GM19324 (cell line): ENCODE results near the gene PAX5.

Experiments used
- ATAC-seq: cut with Tn5 transposase; IDR thresholded peaks from one replicate; pipeline ENCODE4 v1.9.1; 2021; ENCODE audit warnings: mild to moderate bottlenecking, moderate library complexity; ENCODE audit not compliant: unreplicated experiment, low FRiP score

PAX5 gene

GRCh38 chr9:36936498-36936831, 97.6 kb downstream of the PAX5 start:
- ATAC-seq: no peak

GRCh38 chr9:36935768-36936497, 98.1 kb downstream of the PAX5 start:
- peak; percentile 46 for ATAC-seq

- ATAC-seq: no peak
These were observed 98.7 kb downstream of the PAX5 start for GRCh38 chr9:36935332-36935731.

- ATAC-seq: no peak
These were observed 99.5 kb downstream of the PAX5 start for GRCh38 chr9:36934478-36935065.

GRCh38 chr9:36933676-36934215, 100.3 kb downstream of the PAX5 start:
- no peak for ATAC-seq

- ATAC-seq: no peak
These were observed 101.9 kb downstream of the PAX5 start for GRCh38 chr9:36932198-36932597.

- ATAC-seq: no peak
These were observed 103.1 kb downstream of the PAX5 start for GRCh38 chr9:36930941-36931340.

GRCh38 chr9:36929350-36929675, 104.8 kb downstream of the PAX5 start:
- no peak for ATAC-seq

GRCh38 chr9:36928670-36929349, 105.3 kb downstream of the PAX5 start:
- ATAC-seq: no peak

GRCh38 chr9:36928210-36928609, 105.9 kb downstream of the PAX5 start:
- ATAC-seq: no peak

GRCh38 chr9:36924757-36925432, 109.2 kb downstream of the PAX5 start:
- ATAC-seq: no peak

GRCh38 chr9:36924071-36924470, 110.0 kb downstream of the PAX5 start:
- no peak for ATAC-seq

- ATAC-seq: no peak
These were observed 110.9 kb downstream of the PAX5 start for GRCh38 chr9:36923025-36923625.

- no peak for ATAC-seq
These were observed 111.5 kb downstream of the PAX5 start for GRCh38 chr9:36922548-36922947.

- no peak for ATAC-seq
These were observed 119.9 kb downstream of the PAX5 start for GRCh38 chr9:36914212-36914577.

- ATAC-seq: no peak
These were observed 120.5 kb downstream of the PAX5 start for GRCh38 chr9:36913393-36914211.

GRCh38 chr9:36912620-36913019, 121.4 kb downstream of the PAX5 start:
- ATAC-seq: no peak

GRCh38 chr9:36911601-36912412, 122.3 kb downstream of the PAX5 start:
- no peak for ATAC-seq

- no peak for ATAC-seq
These were observed 123.0 kb downstream of the PAX5 start for GRCh38 chr9:36911037-36911436.
